Stimulated activated naive CD4-positive, alpha-beta T cell (primary cell): ENCODE results near the gene MAG.

Experiments
- DNase-seq, 6 experiments: peaks; one replicate each; lab custom pipeline; 2025; lab: John Stamatoyannopoulos, UW

Gene MAG

GRCh38 chr19:35318679-35319448 lies 26.9 kb downstream of the MAG start:
- DNase-seq: no peak

GRCh38 chr19:35320065-35320713 lies 28.2 kb downstream of the MAG start:
- no peak for DNase-seq

GRCh38 chr19:35321291-35321690 lies 29.3 kb downstream of the MAG start:
- DNase-seq: no peak

- no peak for DNase-seq
Observed at GRCh38 chr19:35322014-35322413, 30.1 kb downstream of the MAG start.

GRCh38 chr19:35327642-35328041 lies 35.7 kb downstream of the MAG start:
- no peak for DNase-seq

- DNase-seq: no peak
Observed at GRCh38 chr19:35328851-35329285, 36.9 kb downstream of the MAG start, which contains the start of gene CD22. Gene CD22, plus strand, starts transcription at chr19:35329187. Its CDS starts 2,854 bp downstream, at chr19:35332041.

GRCh38 chr19:35329323-35329722 lies 37.4 kb downstream of the MAG start:
- DNase-seq: no peak

- DNase-seq: no peak
Observed at GRCh38 chr19:35330475-35330874, 38.5 kb downstream of the MAG start.

GRCh38 chr19:35331551-35332214 lies 39.7 kb downstream of the MAG start:
- DNase-seq: no peak

GRCh38 chr19:35332817-35333216 lies 40.9 kb downstream of the MAG start:
- peak in 4 of 6 experiments; percentile 3 to 27 (median 20) for DNase-seq

GRCh38 chr19:35334144-35334753 lies 42.3 kb downstream of the MAG start:
- no peak for DNase-seq

GRCh38 chr19:35336166-35336955 lies 44.4 kb downstream of the MAG start:
- DNase-seq: no peak

GRCh38 chr19:35337097-35337983 lies 45.4 kb downstream of the MAG start:
- DNase-seq: no peak

GRCh38 chr19:35337984-35338296 lies 46.0 kb downstream of the MAG start:
- no peak for DNase-seq

GRCh38 chr19:35340431-35340830 lies 48.5 kb downstream of the MAG start:
- DNase-seq: no peak

- DNase-seq: no peak
Observed at GRCh38 chr19:35341006-35341405, 49.0 kb downstream of the MAG start.

- no peak for DNase-seq
Observed at GRCh38 chr19:35341565-35342225, 49.7 kb downstream of the MAG start.

- DNase-seq: no peak
Observed at GRCh38 chr19:35342430-35342829, 50.5 kb downstream of the MAG start.

- DNase-seq: no peak
Observed at GRCh38 chr19:35344511-35345031, 52.6 kb downstream of the MAG start.

- DNase-seq: no peak
Observed at GRCh38 chr19:35345671-35346111, 53.7 kb downstream of the MAG start.
